K562 (cell line): Measurements from ENCODE around the gene AGO4.

Experiments used
- BRD4 ChIP-seq: fragments of 200-600 bp; sonication (generic); IDR thresholded peaks from 2 replicates; pipeline ENCODE4 v1.6.1; 2017; ENCODE audit warnings: inconsistent platforms
- CEBPB ChIP-seq: fragments of 450-650 bp; IDR thresholded peaks from 2 replicates; pipeline ENCODE4 v1.6.1; 2016; ENCODE audit warnings: missing genetic modification characterization, missing compliant biosample characterization
- CHD2 ChIP-seq: IDR thresholded peaks from 2 replicates; pipeline ENCODE4 v1.6.1; 2011; ENCODE audit warnings: low read depth, low read length
- ETS1 ChIP-seq: conservative IDR thresholded peaks from 2 replicates; pipeline ENCODE4 v1.6.1; 2011; ENCODE audit warnings: low read depth, mild to moderate bottlenecking, low read length; ENCODE audit not compliant: control insufficient read depth
- RERE ChIP-seq: sonication (generic); formaldehyde crosslinking; IDR thresholded peaks from 2 replicates; pipeline ENCODE4 v1.8.0; 2023; ENCODE audit warnings: missing genetic modification reagents, mild to moderate bottlenecking, borderline replicate concordance

- TF ChIP-seq BRD4 (no peak), ETS1 (no peak), RERE (CRISPR knock-in tag) (no peak), CHD2 (no peak), CEBPB (tag) (no peak)
These were observed 57.0 kb downstream of the AGO4 start for GRCh38 chr1:35864813-35865212.
